Naive B cell (primary cell): ENCODE measurements around the gene DEGS1. TPM values are rescaled to one million over a fixed set of nuclear protein-coding genes. Genes with fewer than 3 reads are reported as not detected.

Experiments
- ATAC-seq, 2 donors: fragments of 150-1000 bp; cut with Tn5 transposase; 2 replicates each; pipeline ENCODE4 v1.10.0; 2021; ENCODE audit warnings: low read depth in 2 of 2, mild to moderate bottlenecking in 2 of 2, moderate library complexity in 2 of 2
- DNase-seq: peaks from one replicate; pipeline ENCODE4 v3.0.0; 2022
- H3K27ac Mint-ChIP-seq, 6 donors: one replicate each; pipeline ENCODE4 v1.8.0; 2020 to 2022; ENCODE audit warnings: mild to moderate bottlenecking in 6 of 6, mixed read lengths in 6 of 6, moderate library complexity in 5 of 6, inconsistent platforms in 2 of 6
- H3K27me3 Mint-ChIP-seq, 3 donors: one replicate each; pipeline ENCODE4 v1.8.0; 2021 to 2022; ENCODE audit warnings: mixed read lengths in 3 of 3, mild to moderate bottlenecking in 1 of 3
- H3K36me3 Mint-ChIP-seq, 2 donors: one replicate each; pipeline ENCODE4 v1.8.0; 2020 to 2022; ENCODE audit warnings: mixed read lengths in 2 of 2, inconsistent platforms in 1 of 2, mild to moderate bottlenecking in 1 of 2
- H3K4me1 Mint-ChIP-seq, 3 donors: one replicate each; pipeline ENCODE4 v1.8.0; 2020 to 2022; ENCODE audit warnings: mixed read lengths in 3 of 3, inconsistent platforms in 1 of 3, mild to moderate bottlenecking in 1 of 3, moderate library complexity in 1 of 3
- H3K4me3 Mint-ChIP-seq, 8 donors: one replicate each; pipeline ENCODE4 v1.8.0; 2020 to 2022; ENCODE audit warnings: mild to moderate bottlenecking in 8 of 8, mixed read lengths in 8 of 8, moderate library complexity in 8 of 8, inconsistent platforms in 2 of 8
- H3K9me3 Mint-ChIP-seq, 7 donors: one replicate each; pipeline ENCODE4 v1.8.0; 2020 to 2022; ENCODE audit warnings: mixed read lengths in 7 of 7, mild to moderate bottlenecking in 5 of 7, inconsistent platforms in 2 of 7, moderate library complexity in 1 of 7
- polyA plus RNA-seq, 6 donors: library from polyadenylated mRNA; unstranded; fragments of 300-500 nt; fragmentation: Illumina TruSeq; gene quantifications; one replicate each; pipeline ENCODE4 v1.2.3, GENCODE V29; 2021; ENCODE audit warnings: low read depth in 6 of 6

The DEGS1 gene
- polyA plus RNA-seq, 6 donors from 2014 or later: 153 to 219 (median 172) TPM

- H3K27ac Mint-ChIP-seq: peak overlapping the region in 5 of 6 donors; percentile 6 to 98 (median 89)
- H3K4me1 Mint-ChIP-seq: peaks cover 26 to 81% (median 64%) of the 10 kb centered on the region in 3 donors
- ATAC-seq (no peak), DNase-seq (no peak)
- no peaks in the 10 kb centered on the region for H3K27me3 Mint-ChIP-seq
- peaks cover 0 to 4% (median 0%) of the 10 kb centered on the region in 7 donors for H3K9me3 Mint-ChIP-seq
- H3K36me3 Mint-ChIP-seq: peaks cover 0 to 7% of the 10 kb centered on the region in 2 donors
- peak overlapping the region; percentile 83 to 96 (median 89) for H3K4me3 Mint-ChIP-seq
These were observed 2.2 kb downstream of the DEGS1 start for GRCh38 chr1:224185208-224185607.

- Mint-ChIP-seq H3K36me3 (peaks cover 0 to 12% of the 10 kb centered on the region in 2 donors), H3K27me3 (no peaks in the 10 kb centered on the region), H3K4me1 (peaks cover 18 to 69% (median 45%) of the 10 kb centered on the region in 3 donors), H3K27ac (peak overlapping the region in 1 of 6 donors; percentile 56), H3K4me3 (peak overlapping the region in 2 of 8 donors; percentile 18 to 48), H3K9me3 (peaks cover 0 to 4% (median 0%) of the 10 kb centered on the region in 7 donors)
- ATAC-seq (no peak), DNase-seq (no peak)
These were observed 5.2 kb downstream of the DEGS1 start for GRCh38 chr1:224188286-224188685.

DNA sequence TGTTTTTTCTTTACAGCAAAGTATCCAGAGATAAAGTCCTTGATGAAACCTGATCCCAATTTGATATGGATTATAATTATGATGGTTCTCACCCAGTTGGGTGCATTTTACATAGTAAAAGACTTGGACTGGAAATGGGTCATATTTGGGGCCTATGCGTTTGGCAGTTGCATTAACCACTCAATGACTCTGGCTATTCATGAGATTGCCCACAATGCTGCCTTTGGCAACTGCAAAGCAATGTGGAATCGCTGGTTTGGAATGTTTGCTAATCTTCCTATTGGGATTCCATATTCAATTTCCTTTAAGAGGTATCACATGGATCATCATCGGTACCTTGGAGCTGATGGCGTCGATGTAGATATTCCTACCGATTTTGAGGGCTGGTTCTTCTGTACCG, 6.5 kb downstream of the DEGS1 start:
- peaks cover 13 to 70% (median 40%) of the 10 kb centered on the region in 3 donors for H3K4me1 Mint-ChIP-seq

DNA sequence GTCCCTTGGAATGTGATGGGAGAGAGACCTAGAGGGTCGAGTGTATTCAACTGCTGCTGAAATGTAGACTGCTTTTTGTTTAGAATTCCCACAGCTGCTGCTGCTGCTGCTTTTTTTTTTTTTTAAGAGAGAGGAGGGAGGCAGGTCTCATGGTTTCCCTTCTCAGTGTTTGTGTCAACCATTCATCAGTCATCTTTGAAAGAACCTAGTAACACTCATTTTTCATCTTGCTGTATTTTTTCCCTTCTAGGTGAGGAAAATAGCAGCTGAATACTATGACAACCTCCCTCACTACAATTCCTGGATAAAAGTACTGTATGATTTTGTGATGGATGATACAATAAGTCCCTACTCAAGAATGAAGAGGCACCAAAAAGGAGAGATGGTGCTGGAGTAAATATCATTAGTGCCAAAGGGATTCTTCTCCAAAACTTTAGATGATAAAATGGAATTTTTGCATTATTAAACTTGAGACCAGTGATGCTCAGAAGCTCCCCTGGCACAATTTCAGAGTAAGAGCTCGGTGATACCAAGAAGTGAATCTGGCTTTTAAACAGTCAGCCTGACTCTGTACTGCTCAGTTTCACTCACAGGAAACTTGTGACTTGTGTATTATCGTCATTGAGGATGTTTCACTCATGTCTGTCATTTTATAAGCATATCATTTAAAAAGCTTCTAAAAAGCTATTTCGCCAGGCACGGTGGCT, 9.2 kb downstream of the DEGS1 start:
- Mint-ChIP-seq H3K4me1 (peaks cover 7 to 51% (median 19%) of the 10 kb centered on the region in 3 donors), H3K27ac (peak overlapping the region in 5 of 6 donors; percentile 12 to 78 (median 58)), H3K36me3 (peaks cover 7 to 25% of the 10 kb centered on the region in 2 donors), H3K4me3 (no peak overlapping the region), H3K27me3 (no peaks in the 10 kb centered on the region), H3K9me3 (peaks cover 0 to 4% (median 0%) of the 10 kb centered on the region in 7 donors)
- DNase-seq (no peak), ATAC-seq (peak; percentile 84 to 89)

More for the DNA sequence above, 6.5 kb downstream of the DEGS1 start:
- peaks cover 0 to 4% (median 0%) of the 10 kb centered on the region in 7 donors for H3K9me3 Mint-ChIP-seq
- H3K27ac Mint-ChIP-seq: no peak overlapping the region
- H3K4me3 Mint-ChIP-seq: no peak overlapping the region
- H3K36me3 Mint-ChIP-seq: peaks cover 0 to 16% of the 10 kb centered on the region in 2 donors
- ATAC-seq: no peak
- no peaks in the 10 kb centered on the region for H3K27me3 Mint-ChIP-seq
- no peak for DNase-seq

GRCh38 chr1:224193319-224193966, 10.4 kb downstream of the DEGS1 start:
- H3K27me3 Mint-ChIP-seq: no peaks in the 10 kb centered on the region
- H3K27ac Mint-ChIP-seq: peak overlapping the region in 2 of 6 donors; percentile 36 to 69
- peaks cover 7 to 22% of the 10 kb centered on the region in 2 donors for H3K36me3 Mint-ChIP-seq

DNA sequence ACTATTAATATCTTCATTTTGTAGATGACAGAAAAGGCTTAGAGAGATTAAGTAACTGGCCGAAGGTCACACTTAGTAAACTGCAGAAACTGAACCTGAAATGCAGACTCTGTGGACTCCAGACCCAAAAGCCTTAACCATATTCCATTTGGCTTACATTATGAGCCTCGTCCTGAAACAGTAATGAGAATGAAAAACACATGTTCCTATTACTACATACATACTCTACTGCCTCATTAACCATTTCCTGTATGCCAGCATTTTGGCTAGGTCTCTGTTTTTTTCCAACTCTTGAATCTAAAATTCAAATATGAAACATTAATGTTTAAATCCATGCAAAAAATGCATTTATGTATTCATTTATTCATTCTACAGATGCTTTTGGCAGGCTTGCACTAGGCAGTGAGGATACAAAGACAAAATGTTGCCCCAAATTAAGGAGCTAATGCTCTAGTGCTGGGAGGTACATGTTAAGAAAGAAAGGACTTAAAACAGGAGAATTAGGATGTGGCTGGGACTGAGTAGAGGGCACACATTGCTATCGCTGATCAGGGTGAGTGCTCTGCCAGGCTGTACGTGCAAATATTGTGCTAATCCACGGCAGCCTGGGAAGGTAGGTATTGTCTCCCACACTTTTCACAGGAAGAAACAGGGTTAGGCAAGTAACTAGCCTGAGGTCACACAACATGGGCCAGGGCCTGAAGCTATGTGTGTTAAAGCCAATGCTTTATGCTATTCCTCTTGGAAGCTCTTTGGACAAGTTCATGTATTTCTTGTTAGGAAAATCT, 14.0 kb downstream of the DEGS1 start:
- Mint-ChIP-seq H3K27me3 (no peaks in the 10 kb centered on the region), H3K27ac (peak overlapping the region in 4 of 6 donors; percentile 39 to 81 (median 54)), H3K4me1 (peaks cover 7 to 36% (median 19%) of the 10 kb centered on the region in 3 donors), H3K4me3 (no peak overlapping the region), H3K9me3 (no peaks in the 10 kb centered on the region), H3K36me3 (peaks cover 7 to 17% of the 10 kb centered on the region in 2 donors)
- ATAC-seq (no peak), DNase-seq (no peak)

More at GRCh38 chr1:224193319-224193966, 10.4 kb downstream of the DEGS1 start:
- H3K4me1 Mint-ChIP-seq: peaks cover 6 to 49% (median 16%) of the 10 kb centered on the region in 3 donors
- no peak for DNase-seq
- no peak overlapping the region for H3K4me3 Mint-ChIP-seq
- H3K9me3 Mint-ChIP-seq: peaks cover 0 to 1% (median 0%) of the 10 kb centered on the region in 7 donors
- ATAC-seq: no peak

- H3K9me3 Mint-ChIP-seq: no peaks in the 10 kb centered on the region
- peaks cover 15 to 42% (median 32%) of the 10 kb centered on the region in 3 donors for H3K4me1 Mint-ChIP-seq
- no peak overlapping the region for H3K4me3 Mint-ChIP-seq
- ATAC-seq (no peak), DNase-seq (no peak)
- peaks cover 7 to 13% of the 10 kb centered on the region in 2 donors for H3K36me3 Mint-ChIP-seq
- peak overlapping the region in 5 of 6 donors; percentile 8 to 93 (median 83) for H3K27ac Mint-ChIP-seq
- no peaks in the 10 kb centered on the region for H3K27me3 Mint-ChIP-seq
These were observed 15.5 kb downstream of the DEGS1 start for GRCh38 chr1:224198572-224198971.

DNA sequence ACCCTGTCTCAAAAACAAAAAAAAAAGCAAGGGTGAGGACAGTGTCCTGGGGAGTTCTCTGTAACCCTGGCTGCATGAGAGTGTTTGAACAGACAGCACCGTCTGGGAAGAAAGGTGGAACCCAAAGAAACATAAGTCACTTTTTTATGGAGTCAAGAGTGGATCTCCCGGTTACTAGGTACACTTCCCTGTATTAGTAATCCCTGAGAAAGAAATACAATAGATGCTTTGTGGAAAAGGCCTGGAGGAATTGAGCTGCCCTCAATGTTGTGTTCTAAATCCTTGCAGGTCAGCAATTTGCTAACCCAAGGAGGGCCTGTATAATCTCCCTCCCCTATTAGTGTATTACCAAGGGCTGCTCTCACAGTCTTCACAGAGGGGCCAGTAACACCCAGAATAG, 16.6 kb downstream of the DEGS1 start:
- H3K4me1 Mint-ChIP-seq: peaks cover 22 to 41% (median 41%) of the 10 kb centered on the region in 3 donors
- H3K36me3 Mint-ChIP-seq: peaks cover 7 to 9% of the 10 kb centered on the region in 2 donors
- DNase-seq (no peak), ATAC-seq (no peak)
- peak overlapping the region in 1 of 6 donors; percentile 42 for H3K27ac Mint-ChIP-seq
- H3K27me3 Mint-ChIP-seq: no peaks in the 10 kb centered on the region
- H3K9me3 Mint-ChIP-seq: no peaks in the 10 kb centered on the region
- no peak overlapping the region for H3K4me3 Mint-ChIP-seq

GRCh38 chr1:224201383-224201782, 18.3 kb downstream of the DEGS1 start:
- Mint-ChIP-seq H3K27ac (peak overlapping the region in 2 of 6 donors; percentile 49 to 69), H3K36me3 (no peaks in the 10 kb centered on the region), H3K4me3 (peak overlapping the region in 1 of 8 donors; percentile 13), H3K27me3 (no peaks in the 10 kb centered on the region), H3K4me1 (peaks cover 29 to 53% (median 48%) of the 10 kb centered on the region in 3 donors), H3K9me3 (no peaks in the 10 kb centered on the region)
- ATAC-seq (no peak), DNase-seq (no peak)

DNA sequence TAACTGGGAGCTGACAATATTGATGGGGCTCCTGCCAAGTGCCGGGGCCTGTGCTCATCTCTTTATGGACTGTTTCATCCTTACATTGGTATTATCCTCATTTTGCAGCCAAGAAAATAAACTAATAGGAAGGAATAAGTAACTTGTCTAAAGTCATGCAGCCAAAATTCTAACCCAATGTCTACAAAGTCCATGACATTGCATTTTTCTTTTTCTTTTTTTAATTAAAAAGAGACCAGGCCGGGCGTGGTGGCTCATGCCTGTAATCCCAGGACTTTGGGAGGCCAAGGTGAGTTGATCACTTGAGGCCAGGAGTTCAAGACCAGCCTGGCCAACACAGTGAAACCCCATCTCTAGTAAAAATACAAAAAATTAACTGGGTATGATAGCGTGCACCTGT, 18.8 kb downstream of the DEGS1 start:
- Mint-ChIP-seq H3K27ac (peak overlapping the region in 1 of 6 donors; percentile 79), H3K36me3 (no peaks in the 10 kb centered on the region), H3K4me1 (peaks cover 29 to 55% (median 48%) of the 10 kb centered on the region in 3 donors), H3K27me3 (no peaks in the 10 kb centered on the region), H3K9me3 (no peaks in the 10 kb centered on the region), H3K4me3 (peak overlapping the region in 1 of 8 donors; percentile 13)
- ATAC-seq (no peak), DNase-seq (no peak)

GRCh38 chr1:224203243-224204016, 20.4 kb downstream of the DEGS1 start:
- DNase-seq (peak; percentile 79), ATAC-seq (peak; percentile 91 to 93)
- no peaks in the 10 kb centered on the region for H3K9me3 Mint-ChIP-seq
- H3K36me3 Mint-ChIP-seq: no peaks in the 10 kb centered on the region
- H3K4me1 Mint-ChIP-seq: peaks cover 29 to 51% (median 44%) of the 10 kb centered on the region in 3 donors
- H3K4me3 Mint-ChIP-seq: peak overlapping the region; percentile 50 to 88 (median 76)
- peak overlapping the region; percentile 80 to 97 (median 94) for H3K27ac Mint-ChIP-seq
- H3K27me3 Mint-ChIP-seq: no peaks in the 10 kb centered on the region

DNA sequence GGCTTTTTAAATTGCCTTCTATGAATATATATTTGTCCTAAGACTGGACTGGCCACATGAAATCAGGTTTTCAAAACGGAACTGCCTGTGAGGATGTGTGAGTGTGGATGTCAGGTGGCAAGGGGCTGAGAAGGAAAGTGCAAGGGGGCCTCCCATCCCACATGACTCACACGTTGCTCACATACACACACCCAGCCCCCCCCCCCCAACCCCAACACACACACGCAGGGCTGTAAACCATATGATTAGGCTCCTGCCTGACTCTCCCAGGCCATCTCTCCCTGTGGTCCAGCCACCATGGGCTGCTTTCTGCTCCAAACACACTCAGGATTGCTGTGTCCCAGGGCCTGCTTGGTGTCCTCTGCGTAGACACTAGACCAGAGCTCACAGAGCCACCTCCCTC, 22.4 kb downstream of the DEGS1 start:
- H3K4me1 Mint-ChIP-seq: peaks cover 33 to 66% (median 55%) of the 10 kb centered on the region in 3 donors
- peak overlapping the region; percentile 60 to 95 (median 90) for H3K27ac Mint-ChIP-seq
- no peaks in the 10 kb centered on the region for H3K9me3 Mint-ChIP-seq
- ATAC-seq (peak; percentile 33 to 44), DNase-seq (no peak)
- H3K27me3 Mint-ChIP-seq: no peaks in the 10 kb centered on the region
- no peaks in the 10 kb centered on the region for H3K36me3 Mint-ChIP-seq
- H3K4me3 Mint-ChIP-seq: peak overlapping the region; percentile 59 to 85 (median 79)
